ENCODE data around the gene GSKIP. TPM values are rescaled to one million over a fixed set of nuclear protein-coding genes. Genes with fewer than 3 reads are reported as not detected.

Gene GSKIP
- polyA plus RNA-seq, 1 donor from 2014 or later = 87.4 TPM

- H4K20me1 ChIP-seq (ENCODE audit: insufficient read depth) = no peaks in the 10 kb centered on the region
- no peaks in the 10 kb centered on the region for H3F3A ChIP-seq (ENCODE audit: insufficient read depth, low read length, poor library complexity, severe bottlenecking)
- no peak overlapping the region for H3K4me2 ChIP-seq (ENCODE audit: low read length)
- H2AFZ ChIP-seq (ENCODE audit: low read depth, low read length) = no peak overlapping the region
- no peak overlapping the region for H3K27ac ChIP-seq (ENCODE audit: low read length)
- H3K4me3 ChIP-seq (ENCODE audit: low read length) = no peak overlapping the region
- no peaks in the 10 kb centered on the region for H3K36me3 ChIP-seq (ENCODE audit: insufficient read depth, low read length)
- H3K9me2 ChIP-seq (ENCODE audit: insufficient read depth, low read length) = no peaks in the 10 kb centered on the region
- H3K27me3 ChIP-seq (ENCODE audit: insufficient read depth, low read depth, low read length) = no peaks in the 10 kb centered on the region
- TF ChIP-seq MXI1 (conservative IDR thresholded peaks at IDR 0.05; ENCODE audit: poor library complexity, severe bottlenecking) (no peak), RAD21 (conservative IDR thresholded peaks at IDR 0.05) (no peak), SMC3 (conservative IDR thresholded peaks at IDR 0.05; ENCODE audit: poor library complexity) (no peak), EP300 (conservative IDR thresholded peaks at IDR 0.05; ENCODE audit: poor library complexity, severe bottlenecking) (no peak), EZH2 (IDR thresholded peaks at IDR 0.05; ENCODE audit: borderline replicate concordance, insufficient read depth, low read length, poor library complexity, severe bottlenecking) (no peak)
- H3K9ac ChIP-seq (ENCODE audit: low read length) = no peak overlapping the region
- H3K9me3 ChIP-seq (ENCODE audit: low read length) = no peaks in the 10 kb centered on the region
- no peaks in the 10 kb centered on the region for H3K79me2 ChIP-seq (replicated peaks; ENCODE audit: insufficient read depth, low read length)
Measured at GRCh38 chr14:96408608-96409007, 45.3 kb downstream of the GSKIP start.

GRCh38 chr14:96409701-96410100, 46.4 kb downstream of the GSKIP start:
- Histone ChIP-seq H3K4me2 (ENCODE audit: low read length) (no peak overlapping the region), H3F3A (ENCODE audit: insufficient read depth, low read length, poor library complexity, severe bottlenecking) (no peaks in the 10 kb centered on the region), H3K36me3 (ENCODE audit: insufficient read depth, low read length) (no peaks in the 10 kb centered on the region), H3K27me3 (ENCODE audit: insufficient read depth, low read depth, low read length) (no peaks in the 10 kb centered on the region), H3K9me3 (ENCODE audit: low read length) (no peaks in the 10 kb centered on the region), H3K79me2 (replicated peaks; ENCODE audit: insufficient read depth, low read length) (no peaks in the 10 kb centered on the region), H3K9me2 (ENCODE audit: insufficient read depth, low read length) (no peaks in the 10 kb centered on the region), H3K4me3 (ENCODE audit: low read length) (no peak overlapping the region), H2AFZ (ENCODE audit: low read depth, low read length) (no peak overlapping the region), H4K20me1 (ENCODE audit: insufficient read depth) (no peaks in the 10 kb centered on the region), H3K27ac (ENCODE audit: low read length) (no peak overlapping the region), H3K9ac (ENCODE audit: low read length) (no peak overlapping the region)
- TF ChIP-seq POLR2AphosphoS5 (IDR thresholded peaks at IDR 0.05) = no peak
- TF ChIP-seq TAF1 (IDR thresholded peaks at IDR 0.05; ENCODE audit: low read depth) = no peak
- TF ChIP-seq SMC3 (conservative IDR thresholded peaks at IDR 0.05; ENCODE audit: poor library complexity) = no peak
- TF ChIP-seq MXI1 (conservative IDR thresholded peaks at IDR 0.05; ENCODE audit: poor library complexity, severe bottlenecking) = no peak
- no peak for TF ChIP-seq EZH2 (IDR thresholded peaks at IDR 0.05; ENCODE audit: borderline replicate concordance, insufficient read depth, low read length, poor library complexity, severe bottlenecking)
- TF ChIP-seq, protein P1, sequence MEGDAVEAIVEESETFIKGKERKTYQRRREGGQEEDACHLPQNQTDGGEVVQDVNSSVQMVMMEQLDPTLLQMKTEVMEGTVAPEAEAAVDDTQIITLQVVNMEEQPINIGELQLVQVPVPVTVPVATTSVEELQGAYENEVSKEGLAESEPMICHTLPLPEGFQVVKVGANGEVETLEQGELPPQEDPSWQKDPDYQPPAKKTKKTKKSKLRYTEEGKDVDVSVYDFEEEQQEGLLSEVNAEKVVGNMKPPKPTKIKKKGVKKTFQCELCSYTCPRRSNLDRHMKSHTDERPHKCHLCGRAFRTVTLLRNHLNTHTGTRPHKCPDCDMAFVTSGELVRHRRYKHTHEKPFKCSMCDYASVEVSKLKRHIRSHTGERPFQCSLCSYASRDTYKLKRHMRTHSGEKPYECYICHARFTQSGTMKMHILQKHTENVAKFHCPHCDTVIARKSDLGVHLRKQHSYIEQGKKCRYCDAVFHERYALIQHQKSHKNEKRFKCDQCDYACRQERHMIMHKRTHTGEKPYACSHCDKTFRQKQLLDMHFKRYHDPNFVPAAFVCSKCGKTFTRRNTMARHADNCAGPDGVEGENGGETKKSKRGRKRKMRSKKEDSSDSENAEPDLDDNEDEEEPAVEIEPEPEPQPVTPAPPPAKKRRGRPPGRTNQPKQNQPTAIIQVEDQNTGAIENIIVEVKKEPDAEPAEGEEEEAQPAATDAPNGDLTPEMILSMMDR (IDR thresholded peaks at IDR 0.05; ENCODE audit: poor library complexity, severe bottlenecking) = no peak
- TF ChIP-seq RAD21 (conservative IDR thresholded peaks at IDR 0.05) = no peak
- TF ChIP-seq EP300 (conservative IDR thresholded peaks at IDR 0.05; ENCODE audit: poor library complexity, severe bottlenecking) = no peak
- no peak for TF ChIP-seq REST (IDR thresholded peaks at IDR 0.05; ENCODE audit: borderline replicate concordance)

Data from neural cell (in vitro differentiated cells).